ENCODE results near the gene ZNF783. TPM values are rescaled to one million over a fixed set of nuclear protein-coding genes. Genes with fewer than 3 reads are reported as not detected.

ZNF783 gene
- total RNA-seq, 4 donors from 2014 or later, result 9.1 to 30.3 (median 11.9) TPM

GRCh38 chr7:149223176-149223575 lies 38.8 kb upstream of the ZNF783 start:
- no peak for TF ChIP-seq CTCF (IDR thresholded peaks at IDR 0.05; ENCODE audit: low read depth)

DNA sequence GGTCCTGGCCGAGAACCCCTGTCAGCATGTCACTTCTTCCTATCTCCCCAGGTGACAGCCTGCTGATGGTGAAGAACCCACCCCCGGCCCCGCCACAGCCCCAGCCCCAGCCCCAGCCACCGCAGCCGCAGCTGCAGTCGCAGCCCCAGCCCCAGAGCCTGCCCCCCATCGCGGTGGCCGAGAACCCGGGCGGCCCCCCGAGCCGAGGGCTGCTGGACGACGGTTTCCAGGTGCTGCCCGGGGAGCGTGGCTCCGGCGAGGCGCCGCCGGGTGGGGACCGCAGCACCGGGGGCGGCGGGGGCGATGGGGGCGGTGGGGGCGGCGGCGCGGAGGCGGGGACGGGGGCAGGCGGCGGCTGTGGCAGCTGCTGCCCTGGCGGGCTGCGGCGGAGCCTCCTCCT lies 38.2 kb upstream of the ZNF783 start:
- no peak for TF ChIP-seq CTCF (IDR thresholded peaks at IDR 0.05; ENCODE audit: low read depth)

DNA sequence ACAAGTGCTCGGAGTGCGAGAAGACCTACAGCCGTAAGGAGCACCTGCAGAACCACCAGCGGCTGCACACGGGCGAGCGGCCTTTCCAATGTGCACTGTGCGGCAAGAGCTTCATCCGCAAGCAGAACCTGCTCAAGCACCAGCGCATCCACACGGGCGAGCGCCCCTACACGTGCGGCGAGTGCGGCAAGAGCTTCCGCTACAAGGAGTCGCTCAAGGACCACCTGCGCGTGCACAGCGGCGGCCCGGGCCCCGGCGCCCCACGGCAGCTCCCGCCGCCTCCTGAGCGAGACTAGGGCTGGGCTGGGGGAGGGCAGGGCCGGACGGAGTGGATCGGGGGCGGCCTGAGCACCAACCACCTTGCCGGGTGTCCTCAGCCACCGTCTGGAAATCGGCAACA lies 37.6 kb upstream of the ZNF783 start:
- no peak for TF ChIP-seq CTCF (IDR thresholded peaks at IDR 0.05; ENCODE audit: low read depth)

DNA sequence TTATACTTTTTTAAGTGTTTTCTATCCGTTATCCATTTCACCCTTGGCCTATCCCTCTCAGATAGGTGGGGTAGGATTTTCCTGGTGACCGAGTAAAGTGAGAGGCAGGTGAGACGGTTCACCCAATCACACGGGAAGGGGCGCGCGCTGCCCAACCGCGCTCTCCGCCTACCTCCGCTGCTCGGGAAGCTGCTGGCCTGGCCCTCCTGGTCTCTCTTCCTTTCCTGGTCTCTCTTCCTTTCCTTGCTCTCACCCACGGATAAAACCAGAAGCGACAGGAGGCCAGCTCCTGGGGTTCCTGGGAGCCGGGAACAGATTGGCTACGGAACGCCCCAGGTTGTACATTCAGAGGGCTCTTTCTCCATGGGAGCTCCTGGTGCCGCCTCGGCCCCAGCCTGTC lies 36.9 kb upstream of the ZNF783 start:
- TF ChIP-seq CTCF (IDR thresholded peaks at IDR 0.05; ENCODE audit: low read depth), result no peak

DNA sequence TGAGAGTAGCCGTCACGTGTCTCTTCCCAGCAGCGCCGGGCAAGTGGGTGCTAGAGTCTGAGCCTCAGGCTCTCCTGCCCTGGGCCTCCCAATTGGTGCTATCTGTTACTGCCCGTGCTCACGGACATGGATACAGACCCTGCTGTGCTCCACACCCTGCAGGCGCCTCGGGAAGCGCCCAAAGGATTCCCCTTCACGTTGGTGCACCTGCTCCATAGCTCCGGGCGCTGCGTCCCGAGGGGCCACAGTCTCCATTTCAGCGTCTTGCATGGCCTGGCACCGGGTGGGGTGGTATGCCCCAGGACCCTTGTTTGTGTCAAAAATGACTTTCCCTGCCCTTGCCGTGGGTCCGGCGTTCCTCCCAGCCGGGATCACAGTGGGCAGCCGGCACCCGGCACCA lies 36.3 kb upstream of the ZNF783 start:
- no peak for TF ChIP-seq CTCF (IDR thresholded peaks at IDR 0.05; ENCODE audit: low read depth)

- TF ChIP-seq CTCF (IDR thresholded peaks at IDR 0.05; ENCODE audit: low read depth), result no peak
Observed at GRCh38 chr7:149226840-149227494, 35.0 kb upstream of the ZNF783 start.

GRCh38 chr7:149228831-149229471 lies 33.0 kb upstream of the ZNF783 start:
- TF ChIP-seq CTCF (IDR thresholded peaks at IDR 0.05; ENCODE audit: low read depth), result no peak

Measured in subcutaneous adipose tissue (tissue), 4 donors.